ENCODE results near the gene DUSP5. TPM values are rescaled to one million over a fixed set of nuclear protein-coding genes. Genes with fewer than 3 reads are reported as not detected.

DUSP5 gene
- total RNA-seq, 1 donor from 2014 or later, result 14.8 TPM

DNA sequence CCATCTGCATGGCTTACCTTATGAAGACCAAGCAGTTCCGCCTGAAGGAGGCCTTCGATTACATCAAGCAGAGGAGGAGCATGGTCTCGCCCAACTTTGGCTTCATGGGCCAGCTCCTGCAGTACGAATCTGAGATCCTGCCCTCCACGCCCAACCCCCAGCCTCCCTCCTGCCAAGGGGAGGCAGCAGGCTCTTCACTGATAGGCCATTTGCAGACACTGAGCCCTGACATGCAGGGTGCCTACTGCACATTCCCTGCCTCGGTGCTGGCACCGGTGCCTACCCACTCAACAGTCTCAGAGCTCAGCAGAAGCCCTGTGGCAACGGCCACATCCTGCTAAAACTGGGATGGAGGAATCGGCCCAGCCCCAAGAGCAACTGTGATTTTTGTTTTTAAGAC lies 12.4 kb downstream of the DUSP5 start:
- no peak for TF ChIP-seq CTCF (IDR thresholded peaks at IDR 0.05; ENCODE audit: unreplicated experiment)
- Mint-ChIP-seq H3K36me3 (peaks cover 6% of the 10 kb centered on the region), H3K27ac (no peak overlapping the region), H3K4me3 (no peak overlapping the region), H3K4me1 (peaks cover 10% of the 10 kb centered on the region), H3K9me3 (peaks cover 8% of the 10 kb centered on the region), H3K27me3 (ENCODE audit: low read depth) (no peaks in the 10 kb centered on the region)
- no peak for DNase-seq (ENCODE audit: low spot score in 2 of 2, unreplicated experiment in 2 of 2)

- H3K9me3 Mint-ChIP-seq, result peaks cover 9% of the 10 kb centered on the region
- no peak for DNase-seq (ENCODE audit: low spot score in 2 of 2, unreplicated experiment in 2 of 2)
- TF ChIP-seq CTCF (IDR thresholded peaks at IDR 0.05; ENCODE audit: unreplicated experiment), result no peak
- H3K36me3 Mint-ChIP-seq, result peaks cover 6% of the 10 kb centered on the region
- peaks cover 10% of the 10 kb centered on the region for H3K4me1 Mint-ChIP-seq
- H3K4me3 Mint-ChIP-seq, result no peak overlapping the region
- H3K27me3 Mint-ChIP-seq (ENCODE audit: low read depth), result no peaks in the 10 kb centered on the region
- no peak overlapping the region for H3K27ac Mint-ChIP-seq
Observed at GRCh38 chr10:110510730-110511129, 13.0 kb downstream of the DUSP5 start.

GRCh38 chr10:110511734-110512449 lies 14.2 kb downstream of the DUSP5 start:
- peaks cover 9% of the 10 kb centered on the region for H3K9me3 Mint-ChIP-seq
- TF ChIP-seq CTCF (IDR thresholded peaks at IDR 0.05; ENCODE audit: unreplicated experiment), result no peak
- H3K27me3 Mint-ChIP-seq (ENCODE audit: low read depth), result no peaks in the 10 kb centered on the region
- H3K27ac Mint-ChIP-seq, result no peak overlapping the region
- H3K36me3 Mint-ChIP-seq, result peaks cover 6% of the 10 kb centered on the region
- peaks cover 10% of the 10 kb centered on the region for H3K4me1 Mint-ChIP-seq
- no peak overlapping the region for H3K4me3 Mint-ChIP-seq
- no peak for DNase-seq (ENCODE audit: low spot score in 2 of 2, unreplicated experiment in 2 of 2)

GRCh38 chr10:110512461-110513187 lies 14.9 kb downstream of the DUSP5 start:
- H3K27me3 Mint-ChIP-seq (ENCODE audit: low read depth), result no peaks in the 10 kb centered on the region
- peaks cover 9% of the 10 kb centered on the region for H3K9me3 Mint-ChIP-seq
- H3K27ac Mint-ChIP-seq, result no peak overlapping the region
- H3K4me3 Mint-ChIP-seq, result no peak overlapping the region
- no peak for TF ChIP-seq CTCF (IDR thresholded peaks at IDR 0.05; ENCODE audit: unreplicated experiment)
- peaks cover 10% of the 10 kb centered on the region for H3K4me1 Mint-ChIP-seq
- no peak for DNase-seq (ENCODE audit: low spot score in 2 of 2, unreplicated experiment in 2 of 2)
- peaks cover 6% of the 10 kb centered on the region for H3K36me3 Mint-ChIP-seq

DNA sequence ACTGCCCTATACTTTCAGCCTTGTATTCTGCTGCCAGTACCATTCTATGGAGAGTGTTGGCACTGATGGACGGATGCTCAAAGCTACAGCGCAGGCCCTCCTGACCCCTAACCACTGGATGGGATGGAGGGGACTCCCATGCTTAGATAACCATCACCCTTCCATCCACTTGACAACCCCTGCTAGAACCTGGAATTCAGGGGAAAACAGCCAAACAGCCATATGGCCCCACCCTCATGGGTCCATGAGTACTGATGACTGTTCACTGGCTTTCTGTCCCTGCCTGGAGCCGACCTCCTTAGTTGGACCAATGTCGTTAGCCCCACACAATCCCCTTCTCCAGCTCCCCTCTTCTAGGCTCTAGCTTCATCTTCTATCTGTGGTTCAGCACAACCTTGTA lies 16.2 kb downstream of the DUSP5 start:
- Mint-ChIP-seq H3K27ac (no peak overlapping the region), H3K4me3 (no peak overlapping the region), H3K9me3 (peaks cover 9% of the 10 kb centered on the region), H3K27me3 (ENCODE audit: low read depth) (peaks cover under 1% of the 10 kb centered on the region), H3K36me3 (peaks cover 3% of the 10 kb centered on the region), H3K4me1 (peaks cover 4% of the 10 kb centered on the region)
- no peak for TF ChIP-seq CTCF (IDR thresholded peaks at IDR 0.05; ENCODE audit: unreplicated experiment)
- DNase-seq (ENCODE audit: low spot score in 2 of 2, unreplicated experiment in 2 of 2), result no peak

Measured in mesothelial cell of epicardium (in vitro differentiated cells).